Activated gamma-delta T cell (primary cell): ENCODE results near the gene LHX2.
"Not testable (repeated sequence)": the region's sequence is repeated elsewhere in the genome, so short reads cannot be mapped to it uniquely, and the experiment has no call there.

Experiments used
- DNase-seq: peaks from one replicate; lab custom pipeline; 2025; lab: John Stamatoyannopoulos, UW
- total RNA-seq, 2 donors: gene quantifications; one replicate each; lab custom pipeline; 2026; lab: John Stamatoyannopoulos, UW

Gene LHX2, protein sequence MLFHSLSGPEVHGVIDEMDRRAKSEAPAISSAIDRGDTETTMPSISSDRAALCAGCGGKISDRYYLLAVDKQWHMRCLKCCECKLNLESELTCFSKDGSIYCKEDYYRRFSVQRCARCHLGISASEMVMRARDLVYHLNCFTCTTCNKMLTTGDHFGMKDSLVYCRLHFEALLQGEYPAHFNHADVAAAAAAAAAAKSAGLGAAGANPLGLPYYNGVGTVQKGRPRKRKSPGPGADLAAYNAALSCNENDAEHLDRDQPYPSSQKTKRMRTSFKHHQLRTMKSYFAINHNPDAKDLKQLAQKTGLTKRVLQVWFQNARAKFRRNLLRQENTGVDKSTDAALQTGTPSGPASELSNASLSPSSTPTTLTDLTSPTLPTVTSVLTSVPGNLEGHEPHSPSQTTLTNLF
- 0 to 0.05 reads per million in 2 donors for total RNA-seq

GRCh38 chr9:124011460-124012301, at the start of gene LHX2:
Gene LHX2, plus strand, starts transcription at chr9:124011768. Its CDS starts 581 bp downstream, at chr9:124012349.
- no peak for DNase-seq

DNA sequence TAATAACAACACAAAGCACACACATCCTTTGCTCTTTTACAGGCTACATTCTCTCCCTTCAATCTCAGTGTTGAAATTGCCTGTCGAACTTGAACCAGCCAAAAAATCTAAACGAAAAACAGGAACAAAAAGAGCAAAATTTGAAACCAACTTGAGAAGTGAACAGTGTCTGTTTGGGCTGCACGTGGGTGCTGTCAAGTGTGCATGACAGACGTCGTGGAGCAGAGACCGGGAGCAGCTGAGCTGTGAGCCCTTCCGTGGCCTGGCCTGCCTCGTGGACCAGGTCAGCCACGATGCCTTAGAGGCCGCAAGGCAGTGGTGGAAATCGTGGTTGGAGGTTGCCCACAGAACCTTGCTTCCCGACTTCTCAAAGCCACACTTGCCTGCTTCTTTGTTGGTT, 46.8 kb upstream of the LHX2 start:
- no peak for DNase-seq

DNA sequence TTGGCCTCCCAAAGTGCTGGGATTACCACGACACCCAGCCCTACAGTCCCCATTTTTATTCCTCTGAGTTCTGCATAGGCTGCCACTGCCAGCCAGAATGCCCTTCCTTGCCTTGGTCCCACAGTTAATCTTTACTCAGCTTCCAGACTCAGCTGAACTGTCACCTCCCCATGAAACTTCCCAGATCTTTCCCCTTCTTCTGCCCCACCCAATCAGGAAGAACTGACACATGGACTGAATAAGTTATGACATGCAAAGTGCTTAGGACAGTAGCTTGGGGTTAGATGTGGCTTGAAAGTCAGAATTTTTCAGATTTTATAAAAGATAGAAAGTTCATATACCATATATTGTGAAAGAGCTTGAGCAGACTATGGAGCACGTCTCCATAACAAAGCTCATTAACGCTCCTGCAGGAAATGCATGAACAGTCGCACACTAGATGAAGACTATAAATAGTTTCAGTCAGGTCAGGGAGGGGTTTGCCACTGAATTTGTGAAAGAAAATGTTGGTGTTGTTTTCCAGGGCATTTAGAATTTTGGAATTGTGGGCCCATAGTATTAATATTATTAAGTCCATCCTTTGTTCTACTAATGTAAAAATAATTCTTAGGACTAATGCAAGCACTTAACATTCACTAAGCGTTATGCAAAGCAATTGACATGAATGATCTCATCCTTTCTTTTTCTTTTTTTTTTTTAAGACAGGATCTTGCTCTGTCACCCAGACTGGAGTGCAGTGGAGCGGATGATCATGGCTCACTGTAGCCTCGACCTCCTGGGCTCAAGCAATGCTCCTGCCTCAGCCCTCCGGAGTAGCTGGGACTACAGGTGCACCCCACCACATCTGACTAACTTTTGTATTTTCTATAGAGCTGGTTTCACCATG, 45.5 kb upstream of the LHX2 start:
- DNase-seq: no peak

- DNase-seq: no peak
These were observed 44.2 kb upstream of the LHX2 start for GRCh38 chr9:123967323-123967722.

DNA sequence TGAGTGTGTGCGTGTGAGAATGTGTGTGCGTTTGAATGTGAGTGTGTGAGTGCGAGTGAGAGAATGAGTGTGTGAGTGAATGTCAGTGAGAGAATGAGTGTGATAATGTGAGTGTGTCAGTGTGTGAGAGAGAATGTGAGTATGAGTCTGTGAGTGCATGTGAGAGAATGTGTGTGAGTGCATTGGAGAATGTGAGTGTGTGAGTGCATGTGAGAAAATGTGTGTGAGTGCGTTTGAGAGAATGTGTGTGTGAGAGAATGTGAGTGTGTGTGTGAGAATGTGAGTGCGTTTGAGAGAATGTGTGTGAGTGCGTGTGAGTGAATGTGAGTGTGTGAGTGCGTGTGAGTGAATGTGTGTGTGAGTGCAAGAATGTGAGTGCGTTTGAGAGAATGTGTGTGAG, 39.0 kb upstream of the LHX2 start:
- DNase-seq: no peak

GRCh38 chr9:123973590-123974223, 37.9 kb upstream of the LHX2 start:
- no peak for DNase-seq

GRCh38 chr9:123974471-123974870, 37.1 kb upstream of the LHX2 start:
- DNase-seq: no peak

GRCh38 chr9:123975871-123976270, 35.7 kb upstream of the LHX2 start:
- DNase-seq: no peak

- not testable (repeated sequence) for DNase-seq
These were observed 35.0 kb upstream of the LHX2 start for GRCh38 chr9:123976579-123976978.

- no peak for DNase-seq
These were observed 32.6 kb upstream of the LHX2 start for GRCh38 chr9:123978981-123979380.

- no peak for DNase-seq
These were observed 29.0 kb upstream of the LHX2 start for GRCh38 chr9:123982535-123982934.

DNA sequence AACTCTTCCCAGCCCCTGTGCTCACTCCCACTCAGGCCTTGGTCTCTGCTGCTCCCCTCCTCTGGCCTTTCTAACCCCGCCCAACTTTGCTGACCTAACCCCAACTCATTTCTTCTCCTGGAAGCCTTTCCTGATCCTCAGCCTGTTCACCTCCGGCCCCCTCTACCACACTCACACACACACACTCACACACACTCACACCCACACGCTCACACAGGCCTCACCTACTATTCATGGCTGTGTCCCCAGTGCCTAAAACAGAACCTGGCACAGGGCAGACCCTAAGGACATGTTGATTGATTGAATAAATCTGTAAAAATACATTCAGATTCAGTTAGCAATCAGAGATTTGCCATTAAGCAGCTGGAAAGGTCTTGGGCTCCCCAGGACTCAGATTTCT, 28.5 kb upstream of the LHX2 start:
- DNase-seq: no peak

DNA sequence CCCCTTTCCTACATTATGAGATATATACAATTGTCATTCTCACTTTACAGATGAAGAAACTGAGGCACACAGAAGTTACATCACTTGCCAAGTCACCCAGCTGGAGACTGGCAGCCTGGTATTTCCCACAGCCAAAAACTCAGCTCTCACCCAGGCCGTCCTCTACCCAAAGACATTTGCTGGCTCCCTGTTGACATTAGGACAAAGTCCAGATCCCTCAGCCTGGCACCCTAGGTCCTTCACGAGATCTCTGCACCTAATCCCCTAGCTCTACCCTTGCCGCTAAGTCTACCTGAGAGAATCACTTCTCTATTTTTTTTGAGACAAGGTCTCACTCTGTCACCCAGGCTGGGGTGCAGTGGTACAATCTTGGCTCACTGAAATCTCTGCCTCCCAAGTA, 26.8 kb upstream of the LHX2 start:
- no peak for DNase-seq

- no peak for DNase-seq
These were observed 25.7 kb upstream of the LHX2 start for GRCh38 chr9:123985869-123986268.

GRCh38 chr9:123990427-123990826, 21.1 kb upstream of the LHX2 start:
- no peak for DNase-seq

DNA sequence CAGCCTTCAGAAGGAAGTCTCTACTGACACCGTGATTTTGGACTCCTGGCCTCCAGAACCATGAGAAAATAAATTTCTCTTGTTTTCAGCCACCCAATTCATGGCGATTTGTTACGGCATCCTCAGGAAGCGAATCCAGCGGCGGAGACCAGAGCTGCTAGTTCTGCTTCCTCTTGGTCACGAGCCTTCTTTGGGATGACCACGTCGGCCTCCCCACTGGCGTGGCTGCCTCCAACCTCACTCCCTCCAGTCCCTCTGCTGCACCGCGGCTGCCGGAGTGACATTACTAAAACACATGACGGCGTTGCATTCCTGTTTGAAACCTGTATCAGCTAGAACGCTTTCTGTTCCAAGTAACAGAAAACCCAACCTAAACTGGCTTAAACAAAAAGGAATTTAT, 18.9 kb upstream of the LHX2 start:
- not testable (repeated sequence) for DNase-seq

DNA sequence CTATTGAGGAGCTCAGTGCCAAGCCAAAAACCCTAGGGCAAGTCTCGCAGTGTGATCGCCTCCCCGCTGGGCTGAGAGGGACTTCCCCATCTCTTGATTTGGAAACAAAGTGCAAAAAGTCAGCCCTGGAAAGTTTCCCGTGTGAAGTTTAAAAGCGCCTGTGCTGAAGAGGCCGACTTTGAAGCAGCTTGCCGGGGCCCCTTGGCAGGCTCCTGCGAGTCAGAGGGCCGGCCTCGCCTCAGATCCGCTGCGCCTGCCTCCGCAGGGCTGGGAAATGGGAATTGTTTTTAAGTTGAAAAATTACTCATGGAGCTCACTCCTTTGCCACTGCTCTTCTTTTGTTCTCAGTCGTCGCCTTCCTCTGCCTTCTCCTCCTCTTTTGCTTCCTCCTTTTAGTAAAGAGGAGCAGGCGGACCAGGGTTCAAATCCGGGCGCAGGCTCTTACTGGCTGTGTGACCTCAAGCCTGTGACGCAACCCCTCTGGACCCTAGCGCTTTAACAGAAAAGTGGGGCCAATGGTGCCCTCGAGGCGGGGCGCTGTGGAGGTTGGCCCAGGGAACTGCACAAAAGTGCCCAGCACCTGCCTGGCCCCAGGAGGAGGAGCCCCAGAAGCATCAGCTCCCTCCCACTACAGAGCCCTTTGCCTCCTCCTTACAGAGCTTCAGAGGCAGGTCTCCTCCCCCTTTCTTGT, 14.7 kb upstream of the LHX2 start:
- DNase-seq: no peak

DNA sequence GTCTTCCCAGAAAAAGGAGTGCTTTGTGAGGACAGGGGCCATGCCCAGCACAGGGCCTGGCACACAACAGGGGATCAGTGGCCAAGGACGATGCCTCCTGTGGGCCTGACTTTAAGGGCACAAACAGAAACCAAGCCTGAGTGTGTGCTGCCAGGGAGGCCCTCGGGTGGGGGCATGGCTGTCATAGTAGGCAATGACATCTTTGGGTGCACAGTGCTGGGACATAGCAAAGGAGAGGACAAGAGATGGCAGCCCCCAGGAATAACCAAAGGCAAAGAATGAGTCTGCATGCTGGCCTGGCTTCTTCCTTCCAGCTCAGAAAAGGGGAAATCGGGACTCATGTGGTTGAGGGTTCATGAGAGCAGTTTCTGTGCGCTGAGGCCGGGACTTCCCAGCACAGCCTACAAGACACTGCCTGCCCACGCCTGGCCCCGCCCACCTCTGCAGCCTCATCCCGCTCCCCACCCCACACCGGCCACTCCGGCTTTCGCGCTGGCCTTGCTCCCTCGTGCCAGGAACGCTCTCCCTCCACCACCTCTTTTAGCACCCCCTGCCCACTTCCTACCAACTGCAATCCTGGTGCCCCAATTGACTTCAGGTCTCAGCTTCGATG, 13.8 kb upstream of the LHX2 start:
- DNase-seq: no peak

GRCh38 chr9:123998278-123998925, 13.2 kb upstream of the LHX2 start:
- DNase-seq: no peak
